K562 (cell line): ENCODE results near the gene ERGIC1. TPM values are rescaled to one million over a fixed set of nuclear protein-coding genes. Genes with fewer than 3 reads are reported as not detected.

Experiments used
- ADNP ChIP-seq: fragments of 200-800 bp; sonication (Bioruptor generic); IDR thresholded peaks from 2 replicates; pipeline ENCODE4 v1.6.1; 2016; ENCODE audit warnings: missing genetic modification characterization, missing compliant biosample characterization
- FOXJ3 ChIP-seq: sonication (generic); formaldehyde crosslinking; IDR thresholded peaks from 2 replicates; pipeline ENCODE4 v1.4.0; 2020; ENCODE audit warnings: mild to moderate bottlenecking, missing genetic modification reagents
- FOXM1 ChIP-seq, 2 experiments: fragments of 450-650 bp in 1 of 2; sonication (generic) in 1 of 2; formaldehyde crosslinking in 1 of 2; IDR thresholded peaks; 2 replicates each; pipeline versions ENCODE4 v1.6.1 to v1.9.0; 2017 to 2022; ENCODE audit warnings: low read depth in 2 of 2, mild to moderate bottlenecking in 2 of 2, missing genetic modification reagents in 1 of 2, moderate library complexity in 1 of 2
- GABPB1 ChIP-seq: sonication (generic); formaldehyde crosslinking; IDR thresholded peaks from 2 replicates; pipeline ENCODE4 v1.8.0; 2022; ENCODE audit warnings: mild to moderate bottlenecking, missing genetic modification reagents
- KLF6 ChIP-seq: fragments of 250-450 bp; sonication (Bioruptor Pico); IDR thresholded peaks from 2 replicates; pipeline ENCODE4 v1.4.0; 2020; ENCODE audit warnings: mild to moderate bottlenecking, moderate library complexity, borderline replicate concordance
- L3MBTL2 ChIP-seq: fragments of 450-650 bp; IDR thresholded peaks from 2 replicates; pipeline ENCODE4 v1.6.1; 2016; ENCODE audit warnings: mild to moderate bottlenecking, moderate library complexity
- ZBTB5 ChIP-seq: fragments of 450-650 bp; IDR thresholded peaks from 2 replicates; pipeline ENCODE4 v1.6.1; 2017; ENCODE audit warnings: antibody characterized with exemption
- ZC3H4 ChIP-seq: sonication (generic); formaldehyde crosslinking; IDR thresholded peaks from 2 replicates; pipeline ENCODE4 v1.9.0; 2021; ENCODE audit warnings: missing genetic modification reagents, borderline replicate concordance
- ZFX ChIP-seq: sonication (generic); formaldehyde crosslinking; IDR thresholded peaks from 2 replicates; pipeline ENCODE4 v1.8.0; 2022; ENCODE audit warnings: mild to moderate bottlenecking, missing genetic modification reagents, moderate library complexity
- ZNF232 ChIP-seq: sonication (generic); formaldehyde crosslinking; IDR thresholded peaks from 2 replicates; pipeline ENCODE4 v1.8.0; 2022; ENCODE audit warnings: mild to moderate bottlenecking, missing genetic modification reagents
- polyA plus RNA-seq, 8 experiments: library from polyadenylated mRNA; depleted of rRNA in 4 of 8; stranded (reverse) in 5 of 8; unstranded in 3 of 8; fragments of >200 nt; fragmentation: Nextera tagmentation in 2 of 8; fragmentation: Illumina TruSeq in 1 of 8; extraction: Ambion mirVana in 2 of 8; extraction: Trizol in 1 of 8; gene quantifications; 2 replicates each; pipeline versions ENCODE4 v1.2.1 to v1.2.3, GENCODE V29; 2011 to 2014; ENCODE audit warnings: inconsistent platforms in 1 of 8, missing spikeins in 1 of 8
- total RNA-seq, 7 experiments: library from RNA; depleted of rRNA in 6 of 7; stranded (reverse); fragments of >200 nt in 6 of 7; fragmentation: Illumina TruSeq in 2 of 7; extraction: Trizol in 2 of 7; gene quantifications; 2 replicates each; pipeline versions ENCODE4 v1.2.1 to v1.2.3, GENCODE V29; 2011 to 2021; ENCODE audit warnings: low replicate concordance in 1 of 7
- TF ChIP-seq, protein P1 (sequence below): fragments of 150-350 bp; conservative IDR thresholded peaks from 2 replicates; pipeline ENCODE4 v1.6.1; 2014; ENCODE audit warnings: low read length
- TF ChIP-seq, protein P2 (sequence below), 2 experiments: IDR thresholded peaks in 1 of 2; conservative IDR thresholded peaks in 1 of 2; 2 replicates each; pipeline ENCODE4 v1.6.1; 2016; ENCODE audit warnings: low read depth in 2 of 2, mild to moderate bottlenecking in 1 of 2, missing compliant biosample characterization in 1 of 2, missing genetic modification characterization in 1 of 2, moderate library complexity in 1 of 2
- TF ChIP-seq, protein P3 (sequence below): fragments of 250-450 bp; sonication (Bioruptor Pico); IDR thresholded peaks from 2 replicates; pipeline ENCODE4 v1.4.0; 2020; ENCODE audit warnings: mild to moderate bottlenecking, moderate library complexity
- TF ChIP-seq, protein P4 (sequence below): sonication (generic); formaldehyde crosslinking; IDR thresholded peaks from 2 replicates; pipeline ENCODE4 v1.5.0; 2020; ENCODE audit warnings: missing genetic modification reagents

ERGIC1 gene
- total and polyA plus RNA-seq, 9 of the 15 experiments (the other 6 are each of a cell fraction or from before 2014, with no cell fraction given): 5.5 to 68.4 (median 36.4) TPM

DNA sequence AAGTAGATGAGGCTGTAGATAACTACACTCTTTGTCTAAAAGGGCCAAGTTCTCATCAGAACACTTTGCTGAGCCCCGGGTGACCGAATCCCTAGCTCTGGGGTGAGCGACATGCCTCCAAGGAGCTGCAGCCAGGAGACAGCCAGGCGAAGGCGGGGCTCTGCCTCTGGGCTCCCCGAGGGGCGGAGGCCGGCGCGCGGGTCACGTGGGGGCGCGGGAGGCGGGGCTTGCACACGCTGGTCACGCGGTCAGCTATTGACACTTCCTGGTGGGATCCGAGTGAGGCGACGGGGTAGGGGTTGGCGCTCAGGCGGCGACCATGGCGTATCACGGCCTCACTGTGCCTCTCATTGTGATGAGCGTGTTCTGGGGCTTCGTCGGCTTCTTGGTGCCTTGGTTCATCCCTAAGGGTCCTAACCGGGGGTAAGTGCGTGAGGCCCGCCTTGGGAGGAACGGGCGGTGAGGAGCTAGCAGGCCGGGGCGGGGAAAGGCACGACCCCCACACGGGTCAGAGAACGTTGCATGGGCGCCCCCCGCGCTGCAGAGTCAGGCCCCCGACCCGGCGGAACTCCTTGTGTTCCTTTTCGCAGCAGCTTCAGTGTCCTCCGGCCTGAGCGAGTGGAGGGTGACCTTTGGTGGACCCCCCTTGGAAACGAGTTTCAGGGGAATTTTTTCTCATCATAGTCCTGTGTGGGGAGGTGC lies 149.6 kb downstream of the ERGIC1 start, which contains the start of gene ATP6V0E1 (continued):
- TF ChIP-seq, protein P1, sequence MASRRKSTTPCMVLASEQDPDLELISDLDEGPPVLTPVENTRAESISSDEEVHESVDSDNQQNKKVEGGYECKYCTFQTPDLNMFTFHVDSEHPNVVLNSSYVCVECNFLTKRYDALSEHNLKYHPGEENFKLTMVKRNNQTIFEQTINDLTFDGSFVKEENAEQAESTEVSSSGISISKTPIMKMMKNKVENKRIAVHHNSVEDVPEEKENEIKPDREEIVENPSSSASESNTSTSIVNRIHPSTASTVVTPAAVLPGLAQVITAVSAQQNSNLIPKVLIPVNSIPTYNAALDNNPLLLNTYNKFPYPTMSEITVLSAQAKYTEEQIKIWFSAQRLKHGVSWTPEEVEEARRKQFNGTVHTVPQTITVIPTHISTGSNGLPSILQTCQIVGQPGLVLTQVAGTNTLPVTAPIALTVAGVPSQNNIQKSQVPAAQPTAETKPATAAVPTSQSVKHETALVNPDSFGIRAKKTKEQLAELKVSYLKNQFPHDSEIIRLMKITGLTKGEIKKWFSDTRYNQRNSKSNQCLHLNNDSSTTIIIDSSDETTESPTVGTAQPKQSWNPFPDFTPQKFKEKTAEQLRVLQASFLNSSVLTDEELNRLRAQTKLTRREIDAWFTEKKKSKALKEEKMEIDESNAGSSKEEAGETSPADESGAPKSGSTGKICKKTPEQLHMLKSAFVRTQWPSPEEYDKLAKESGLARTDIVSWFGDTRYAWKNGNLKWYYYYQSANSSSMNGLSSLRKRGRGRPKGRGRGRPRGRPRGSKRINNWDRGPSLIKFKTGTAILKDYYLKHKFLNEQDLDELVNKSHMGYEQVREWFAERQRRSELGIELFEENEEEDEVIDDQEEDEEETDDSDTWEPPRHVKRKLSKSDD: no peak
- TF ChIP-seq ZNF232 (no peak), ZFX (CRISPR knock-in tag) (peak; percentile 86), FOXJ3 (no peak), ZC3H4 (CRISPR knock-in tag) (peak; percentile 84; the same call in 1 of the 2 replicates), KLF6 (CRISPR knock-in tag) (no peak), ADNP (peak; percentile 12; the same call in 1 of the 2 replicates), GABPB1 (CRISPR knock-in tag) (peak; percentile 53), ZBTB5 (no peak), FOXM1 (IDR thresholded peaks at IDR 0.05; ENCODE audit: low read depth) (no peak), FOXM1 (CRISPR knock-in tag; IDR thresholded peaks at IDR 0.05; ENCODE audit: low read depth) (no peak), L3MBTL2 (peak; percentile 62)
- TF ChIP-seq, protein P2, sequence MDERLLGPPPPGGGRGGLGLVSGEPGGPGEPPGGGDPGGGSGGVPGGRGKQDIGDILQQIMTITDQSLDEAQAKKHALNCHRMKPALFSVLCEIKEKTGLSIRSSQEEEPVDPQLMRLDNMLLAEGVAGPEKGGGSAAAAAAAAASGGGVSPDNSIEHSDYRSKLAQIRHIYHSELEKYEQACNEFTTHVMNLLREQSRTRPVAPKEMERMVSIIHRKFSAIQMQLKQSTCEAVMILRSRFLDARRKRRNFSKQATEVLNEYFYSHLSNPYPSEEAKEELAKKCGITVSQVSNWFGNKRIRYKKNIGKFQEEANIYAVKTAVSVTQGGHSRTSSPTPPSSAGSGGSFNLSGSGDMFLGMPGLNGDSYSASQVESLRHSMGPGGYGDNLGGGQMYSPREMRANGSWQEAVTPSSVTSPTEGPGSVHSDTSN (CRISPR knock-in tag; IDR thresholded peaks at IDR 0.05; ENCODE audit: low read depth): peak; percentile 15; the same call in 1 of the 2 replicates
- TF ChIP-seq, protein P2 (tag; conservative IDR thresholded peaks at IDR 0.05; ENCODE audit: low read depth): no peak; the same call in 1 of the 2 replicates
- TF ChIP-seq, protein P3, sequence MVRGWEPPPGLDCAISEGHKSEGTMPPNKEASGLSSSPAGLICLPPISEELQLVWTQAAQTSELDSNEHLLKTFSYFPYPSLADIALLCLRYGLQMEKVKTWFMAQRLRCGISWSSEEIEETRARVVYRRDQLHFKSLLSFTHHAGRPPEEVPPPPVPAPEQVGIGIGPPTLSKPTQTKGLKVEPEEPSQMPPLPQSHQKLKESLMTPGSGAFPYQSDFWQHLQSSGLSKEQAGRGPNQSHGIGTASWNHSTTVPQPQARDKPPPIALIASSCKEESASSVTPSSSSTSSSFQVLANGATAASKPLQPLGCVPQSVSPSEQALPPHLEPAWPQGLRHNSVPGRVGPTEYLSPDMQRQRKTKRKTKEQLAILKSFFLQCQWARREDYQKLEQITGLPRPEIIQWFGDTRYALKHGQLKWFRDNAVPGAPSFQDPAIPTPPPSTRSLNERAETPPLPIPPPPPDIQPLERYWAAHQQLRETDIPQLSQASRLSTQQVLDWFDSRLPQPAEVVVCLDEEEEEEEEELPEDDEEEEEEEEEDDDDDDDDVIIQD (CRISPR knock-in tag): no peak
- TF ChIP-seq, protein P4, sequence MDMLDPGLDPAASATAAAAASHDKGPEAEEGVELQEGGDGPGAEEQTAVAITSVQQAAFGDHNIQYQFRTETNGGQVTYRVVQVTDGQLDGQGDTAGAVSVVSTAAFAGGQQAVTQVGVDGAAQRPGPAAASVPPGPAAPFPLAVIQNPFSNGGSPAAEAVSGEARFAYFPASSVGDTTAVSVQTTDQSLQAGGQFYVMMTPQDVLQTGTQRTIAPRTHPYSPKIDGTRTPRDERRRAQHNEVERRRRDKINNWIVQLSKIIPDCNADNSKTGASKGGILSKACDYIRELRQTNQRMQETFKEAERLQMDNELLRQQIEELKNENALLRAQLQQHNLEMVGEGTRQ (CRISPR knock-in tag): peak; percentile 100
